ENCODE results near the gene CCDC92B.
"Not testable (repeated sequence)": the region's sequence is repeated elsewhere in the genome, so short reads cannot be mapped to it uniquely, and the experiment has no call there.

Gene CCDC92B

GRCh38 chr17:2687074-2687418 lies 62.4 kb downstream of the CCDC92B start:
- H3K4me3 ChIP-seq (ENCODE audit: low read length): no peak overlapping the region
- DNase-seq (ENCODE audit: low read depth): no peak
- TF ChIP-seq, protein P1, sequence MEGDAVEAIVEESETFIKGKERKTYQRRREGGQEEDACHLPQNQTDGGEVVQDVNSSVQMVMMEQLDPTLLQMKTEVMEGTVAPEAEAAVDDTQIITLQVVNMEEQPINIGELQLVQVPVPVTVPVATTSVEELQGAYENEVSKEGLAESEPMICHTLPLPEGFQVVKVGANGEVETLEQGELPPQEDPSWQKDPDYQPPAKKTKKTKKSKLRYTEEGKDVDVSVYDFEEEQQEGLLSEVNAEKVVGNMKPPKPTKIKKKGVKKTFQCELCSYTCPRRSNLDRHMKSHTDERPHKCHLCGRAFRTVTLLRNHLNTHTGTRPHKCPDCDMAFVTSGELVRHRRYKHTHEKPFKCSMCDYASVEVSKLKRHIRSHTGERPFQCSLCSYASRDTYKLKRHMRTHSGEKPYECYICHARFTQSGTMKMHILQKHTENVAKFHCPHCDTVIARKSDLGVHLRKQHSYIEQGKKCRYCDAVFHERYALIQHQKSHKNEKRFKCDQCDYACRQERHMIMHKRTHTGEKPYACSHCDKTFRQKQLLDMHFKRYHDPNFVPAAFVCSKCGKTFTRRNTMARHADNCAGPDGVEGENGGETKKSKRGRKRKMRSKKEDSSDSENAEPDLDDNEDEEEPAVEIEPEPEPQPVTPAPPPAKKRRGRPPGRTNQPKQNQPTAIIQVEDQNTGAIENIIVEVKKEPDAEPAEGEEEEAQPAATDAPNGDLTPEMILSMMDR (IDR thresholded peaks at IDR 0.05; ENCODE audit: insufficient read depth, low read depth, low read length, missing control alignments): no peak

DNA sequence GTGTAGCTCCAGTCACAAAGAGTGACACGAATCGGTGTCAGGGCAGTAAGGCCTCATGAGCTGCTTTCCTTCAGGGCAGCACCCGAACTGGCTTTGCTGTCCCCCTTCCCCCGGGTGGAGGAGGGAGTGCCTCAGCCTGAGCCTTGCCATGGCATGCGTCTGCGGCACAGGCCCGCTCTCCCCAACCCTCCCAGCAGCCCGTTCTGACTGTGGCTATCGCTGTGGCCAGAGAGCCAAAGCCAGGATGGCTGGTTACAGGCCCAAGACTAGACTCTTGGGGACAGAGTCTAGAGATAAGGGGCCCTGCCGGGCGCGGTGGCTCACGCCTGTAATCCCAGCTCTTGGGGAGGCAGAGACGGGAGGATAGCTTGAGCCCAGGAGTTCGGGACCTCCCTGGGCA lies 63.8 kb downstream of the CCDC92B start:
- TF ChIP-seq, protein P1 (IDR thresholded peaks at IDR 0.05; ENCODE audit: insufficient read depth, low read depth, low read length, missing control alignments): no peak
- H3K4me3 ChIP-seq (ENCODE audit: low read length): no peak overlapping the region
- DNase-seq (ENCODE audit: low read depth): no peak

GRCh38 chr17:2684549-2684948 lies 64.9 kb downstream of the CCDC92B start:
- no peak overlapping the region for H3K4me3 ChIP-seq (ENCODE audit: low read length)
- DNase-seq (ENCODE audit: low read depth): no peak
- TF ChIP-seq, protein P1 (IDR thresholded peaks at IDR 0.05; ENCODE audit: insufficient read depth, low read depth, low read length, missing control alignments): no peak

DNA sequence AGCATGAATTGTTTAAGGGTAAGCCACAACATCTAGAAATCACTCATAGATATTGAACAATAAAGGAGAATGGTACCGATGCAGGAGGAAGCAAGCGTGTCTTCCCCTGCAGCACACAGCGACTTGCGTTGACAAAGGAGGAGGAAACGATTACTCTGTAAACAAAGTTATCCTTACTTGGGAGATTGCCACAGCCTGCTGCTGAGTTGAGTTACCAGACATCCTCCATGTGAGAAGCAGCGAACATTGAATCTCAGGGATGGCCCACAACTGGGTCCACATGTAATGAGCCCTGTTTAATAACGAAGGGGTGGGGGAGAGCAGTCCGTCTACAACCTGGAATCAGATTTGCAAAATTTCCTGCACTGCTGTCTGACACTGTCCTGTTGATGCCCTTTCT lies 65.5 kb downstream of the CCDC92B start:
- no peak overlapping the region for H3K4me3 ChIP-seq (ENCODE audit: low read length)
- no peak for DNase-seq (ENCODE audit: low read depth)
- TF ChIP-seq, protein P1 (IDR thresholded peaks at IDR 0.05; ENCODE audit: insufficient read depth, low read depth, low read length, missing control alignments): no peak

DNA sequence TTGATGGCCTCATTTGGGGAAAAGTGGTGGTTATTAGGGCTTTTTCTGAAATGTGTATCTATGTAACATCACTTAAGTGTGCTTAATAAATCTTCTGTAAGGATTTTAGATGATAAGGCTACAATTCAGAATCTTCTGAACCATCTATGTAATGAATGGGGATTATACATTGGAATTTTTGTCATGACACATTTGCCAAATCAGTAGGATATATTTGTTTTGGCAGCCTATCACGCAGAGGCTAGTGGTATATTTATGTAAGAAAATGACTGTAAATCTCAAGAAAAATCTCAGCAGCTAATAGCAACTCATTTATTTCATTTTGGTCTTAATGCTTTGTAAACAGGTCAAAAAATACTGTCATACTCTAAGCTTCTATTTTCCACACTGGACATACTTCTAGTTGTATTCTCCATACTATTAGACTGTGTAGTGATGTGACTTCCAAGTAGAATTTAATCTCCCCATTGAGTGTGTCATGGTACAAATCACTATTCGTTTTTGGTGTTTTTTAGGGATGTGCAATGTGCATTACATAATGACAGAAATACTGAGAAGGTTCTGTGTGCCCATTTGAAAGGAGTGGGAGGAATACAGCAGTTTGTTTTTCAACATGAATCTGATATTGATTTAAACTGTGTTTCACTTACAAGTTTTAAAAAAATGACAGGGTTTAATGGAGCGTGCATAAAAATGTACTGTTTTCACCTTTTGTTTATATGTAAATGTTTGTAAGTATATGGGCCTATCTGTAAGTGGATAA lies 67.1 kb downstream of the CCDC92B start:
- no peak overlapping the region for H3K4me3 ChIP-seq (ENCODE audit: low read length)
- DNase-seq (ENCODE audit: low read depth): no peak
- TF ChIP-seq, protein P1 (IDR thresholded peaks at IDR 0.05; ENCODE audit: insufficient read depth, low read depth, low read length, missing control alignments): no peak

- H3K4me3 ChIP-seq (ENCODE audit: low read length): no peak overlapping the region
- no peak for DNase-seq (ENCODE audit: low read depth)
- TF ChIP-seq, protein P1 (IDR thresholded peaks at IDR 0.05; ENCODE audit: insufficient read depth, low read depth, low read length, missing control alignments): no peak
Measured at GRCh38 chr17:2681650-2682049, 67.8 kb downstream of the CCDC92B start.

GRCh38 chr17:2680961-2681360 lies 68.5 kb downstream of the CCDC92B start:
- DNase-seq (ENCODE audit: low read depth): no peak
- no peak overlapping the region for H3K4me3 ChIP-seq (ENCODE audit: low read length)
- TF ChIP-seq, protein P1 (IDR thresholded peaks at IDR 0.05; ENCODE audit: insufficient read depth, low read depth, low read length, missing control alignments): no peak

- not testable (repeated sequence) for DNase-seq (ENCODE audit: low read depth); H3K4me3 ChIP-seq (ENCODE audit: low read length)
Measured at GRCh38 chr17:2679247-2679646, 70.2 kb downstream of the CCDC92B start.
